ENCODE data around the gene IL17C. TPM values are rescaled to one million over a fixed set of nuclear protein-coding genes. Genes with fewer than 3 reads are reported as not detected.

Gene IL17C
- total RNA-seq, 1 donor from 2014 or later = not detected

DNA sequence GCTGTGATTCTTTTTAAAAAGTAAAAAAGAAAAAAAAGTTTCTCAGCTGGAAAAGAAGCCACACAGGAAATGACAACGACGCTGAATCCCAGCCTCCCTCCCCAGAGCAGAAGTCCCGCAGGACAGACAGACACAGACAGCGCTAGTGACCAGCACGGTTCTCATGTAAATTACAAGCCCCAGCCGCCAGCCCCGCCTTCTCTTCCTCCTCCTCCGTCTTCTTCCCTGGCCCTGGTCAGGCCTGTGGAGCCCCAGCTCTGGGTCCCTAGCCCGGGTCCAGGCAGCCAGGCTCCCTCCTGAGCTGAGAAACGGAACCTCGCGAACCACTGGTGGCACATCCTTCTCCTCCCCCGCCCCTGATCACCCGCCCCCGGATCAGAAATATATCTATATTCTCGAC lies 7.0 kb upstream of the IL17C start:
- no peak overlapping the region for H3K27ac ChIP-seq
- ATAC-seq (no peak), DNase-seq (no peak)
- TF ChIP-seq, protein P1, sequence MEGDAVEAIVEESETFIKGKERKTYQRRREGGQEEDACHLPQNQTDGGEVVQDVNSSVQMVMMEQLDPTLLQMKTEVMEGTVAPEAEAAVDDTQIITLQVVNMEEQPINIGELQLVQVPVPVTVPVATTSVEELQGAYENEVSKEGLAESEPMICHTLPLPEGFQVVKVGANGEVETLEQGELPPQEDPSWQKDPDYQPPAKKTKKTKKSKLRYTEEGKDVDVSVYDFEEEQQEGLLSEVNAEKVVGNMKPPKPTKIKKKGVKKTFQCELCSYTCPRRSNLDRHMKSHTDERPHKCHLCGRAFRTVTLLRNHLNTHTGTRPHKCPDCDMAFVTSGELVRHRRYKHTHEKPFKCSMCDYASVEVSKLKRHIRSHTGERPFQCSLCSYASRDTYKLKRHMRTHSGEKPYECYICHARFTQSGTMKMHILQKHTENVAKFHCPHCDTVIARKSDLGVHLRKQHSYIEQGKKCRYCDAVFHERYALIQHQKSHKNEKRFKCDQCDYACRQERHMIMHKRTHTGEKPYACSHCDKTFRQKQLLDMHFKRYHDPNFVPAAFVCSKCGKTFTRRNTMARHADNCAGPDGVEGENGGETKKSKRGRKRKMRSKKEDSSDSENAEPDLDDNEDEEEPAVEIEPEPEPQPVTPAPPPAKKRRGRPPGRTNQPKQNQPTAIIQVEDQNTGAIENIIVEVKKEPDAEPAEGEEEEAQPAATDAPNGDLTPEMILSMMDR (IDR thresholded peaks at IDR 0.05) = no peak
- H3K27me3 ChIP-seq = no peaks in the 10 kb centered on the region
- intact Hi-C loops (cut with DNase I) = no loop called here
- no peaks in the 10 kb centered on the region for H3K9me3 ChIP-seq
- H3K4me3 ChIP-seq = no peak overlapping the region
- peaks cover 57% of the 10 kb centered on the region for H3K36me3 ChIP-seq
- peaks cover 15% of the 10 kb centered on the region for H3K4me1 ChIP-seq

DNA sequence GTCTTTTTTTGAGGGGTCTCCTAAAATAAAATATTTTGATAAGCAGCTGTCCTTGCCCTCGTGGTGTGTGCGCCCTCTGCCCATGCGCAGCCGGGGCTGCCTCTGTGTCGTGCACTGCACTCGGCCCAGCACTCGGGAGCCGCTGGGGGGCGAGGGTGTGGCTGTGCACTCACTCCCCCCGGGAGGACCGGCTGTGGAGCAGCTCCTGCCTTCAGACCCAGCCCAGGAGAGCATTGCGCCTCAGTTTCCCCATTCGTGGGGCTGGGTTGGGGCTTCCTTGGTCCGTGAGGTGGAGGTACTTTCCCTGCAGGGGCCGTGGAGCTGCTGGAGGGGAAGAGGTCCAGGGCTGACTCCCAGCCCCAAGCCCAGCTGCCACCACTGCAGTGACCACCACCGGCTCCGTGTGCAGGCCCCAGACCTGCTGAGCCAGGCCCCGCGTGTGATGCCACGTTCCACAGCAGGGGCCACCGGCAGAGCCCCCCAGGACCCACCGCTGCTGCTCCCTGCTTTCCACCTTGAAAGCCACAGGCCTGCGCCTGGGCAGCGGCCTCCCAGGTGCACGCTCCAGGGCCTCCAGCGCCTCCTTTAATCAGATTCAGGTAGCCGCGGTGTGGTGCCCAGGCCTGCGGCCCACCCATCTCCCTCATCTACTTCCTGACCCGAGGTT lies 6.3 kb upstream of the IL17C start:
- Histone ChIP-seq H3K4me1 (peaks cover 15% of the 10 kb centered on the region), H3K4me3 (no peak overlapping the region), H3K36me3 (peaks cover 50% of the 10 kb centered on the region), H3K9me3 (no peaks in the 10 kb centered on the region), H3K27ac (no peak overlapping the region), H3K27me3 (no peaks in the 10 kb centered on the region)
- DNase-seq (no peak), ATAC-seq (no peak)
- TF ChIP-seq, protein P1 (IDR thresholded peaks at IDR 0.05) = no peak
- intact Hi-C loops (cut with DNase I) = no loop called here

DNA sequence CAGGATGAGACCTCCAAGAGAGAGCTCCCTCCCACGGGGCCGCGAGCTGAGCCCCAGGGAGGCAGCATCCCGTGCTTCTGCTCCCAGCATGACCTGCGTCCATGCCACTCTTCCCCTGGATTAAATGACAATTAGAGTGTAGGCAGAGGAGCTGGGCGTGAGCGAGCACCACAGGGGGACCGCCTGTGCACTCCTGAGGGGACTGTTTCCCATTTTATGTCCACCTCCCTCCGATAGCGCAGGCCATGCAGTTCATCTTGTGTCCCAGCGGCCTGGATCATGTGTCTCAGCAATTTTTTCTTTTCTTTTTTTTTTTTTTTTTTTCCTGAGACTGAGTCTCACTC lies 5.8 kb upstream of the IL17C start:
- H3K36me3 ChIP-seq = peaks cover 45% of the 10 kb centered on the region
- no peak overlapping the region for H3K4me3 ChIP-seq
- DNase-seq (no peak), ATAC-seq (no peak)
- H3K9me3 ChIP-seq = no peaks in the 10 kb centered on the region
- TF ChIP-seq, protein P1 (IDR thresholded peaks at IDR 0.05) = no peak
- H3K4me1 ChIP-seq = peaks cover 15% of the 10 kb centered on the region
- H3K27ac ChIP-seq = no peak overlapping the region
- H3K27me3 ChIP-seq = no peaks in the 10 kb centered on the region
- intact Hi-C loops (cut with DNase I) = no loop called here

DNA sequence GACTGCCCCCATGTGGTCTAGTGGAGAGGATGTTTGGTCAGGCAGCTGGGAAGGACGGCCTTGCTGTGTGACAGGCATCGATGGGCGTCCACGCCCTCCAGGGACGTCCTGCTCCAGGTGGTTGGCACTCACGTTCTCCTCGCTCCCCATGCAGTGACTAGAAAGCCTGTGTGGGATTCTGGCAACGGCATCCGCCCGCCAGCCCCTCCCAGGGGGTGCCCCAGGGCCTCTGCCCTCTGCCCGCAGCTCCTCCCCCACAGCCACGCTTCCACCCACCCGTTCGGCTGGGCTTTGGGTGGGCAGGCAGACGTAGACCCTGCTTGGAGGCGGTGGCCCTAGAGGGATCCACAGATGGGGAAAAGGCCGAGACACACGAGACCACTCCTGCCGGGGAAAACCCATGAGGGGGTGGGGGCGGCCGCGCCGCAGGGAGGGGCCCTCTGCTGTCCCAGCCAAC lies 4.7 kb upstream of the IL17C start:
- peaks cover 11% of the 10 kb centered on the region for H3K27me3 ChIP-seq
- peaks cover 15% of the 10 kb centered on the region for H3K4me1 ChIP-seq
- peak; percentile 80 for DNase-seq
- no peaks in the 10 kb centered on the region for H3K9me3 ChIP-seq
- no peak overlapping the region for H3K27ac ChIP-seq
- ATAC-seq = peak; percentile 53
- TF ChIP-seq, protein P1 (IDR thresholded peaks at IDR 0.05) = peak; percentile 35
- H3K36me3 ChIP-seq = peaks cover 34% of the 10 kb centered on the region
- peak overlapping the region; percentile 55 for H3K4me3 ChIP-seq
- intact Hi-C loops (cut with DNase I) = no loop called here

DNA sequence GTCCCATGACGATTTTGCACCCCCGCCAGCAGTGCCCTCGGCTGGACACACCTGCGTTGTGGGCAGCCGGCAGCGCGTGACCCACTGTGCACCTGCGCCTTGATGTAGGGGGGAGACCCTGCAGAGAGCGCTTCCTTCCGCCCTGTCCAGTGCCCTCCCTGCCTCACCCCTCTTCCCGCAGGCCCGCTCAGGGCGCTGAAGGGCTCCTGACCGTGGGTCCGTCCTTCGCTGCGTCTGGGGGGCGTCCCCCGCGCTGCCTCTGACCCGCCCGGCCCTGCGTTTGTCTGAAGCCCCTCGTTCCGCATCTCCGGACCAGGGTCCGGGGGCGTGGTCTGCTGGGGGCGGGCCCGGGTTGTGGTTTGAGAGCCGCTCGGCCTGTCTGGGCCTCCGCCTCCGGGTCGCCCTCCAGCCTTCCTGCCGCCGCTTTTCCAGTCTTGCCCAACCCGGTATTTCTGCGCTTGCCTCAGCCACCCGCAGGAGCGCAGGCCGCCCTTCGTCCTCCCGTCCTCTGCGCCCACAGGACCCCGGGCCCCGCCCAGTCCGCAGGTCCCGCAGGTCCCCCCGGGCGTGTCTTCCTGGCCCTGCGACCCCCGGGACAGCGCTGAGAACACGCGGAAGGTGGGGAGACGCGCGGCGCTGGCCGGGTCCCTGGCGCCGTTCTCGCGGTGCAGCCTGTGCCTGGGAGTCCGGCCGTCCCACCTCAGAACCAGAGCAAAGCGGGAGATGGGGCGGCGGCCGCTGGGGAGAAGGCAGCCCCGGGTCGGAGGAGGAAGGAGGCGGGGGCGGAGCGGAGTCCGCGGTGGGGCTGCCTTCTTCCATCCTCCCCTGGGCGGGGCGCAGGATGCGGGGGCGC lies 4.0 kb upstream of the IL17C start:
- Histone ChIP-seq H3K4me3 (peak overlapping the region; percentile 55), H3K27ac (peak overlapping the region; percentile 70), H3K36me3 (peaks cover 31% of the 10 kb centered on the region), H3K27me3 (peaks cover 17% of the 10 kb centered on the region), H3K4me1 (peaks cover 15% of the 10 kb centered on the region), H3K9me3 (no peaks in the 10 kb centered on the region)
- DNase-seq (peak; percentile 89), ATAC-seq (peak; percentile 74)
- TF ChIP-seq, protein P1 (IDR thresholded peaks at IDR 0.05) = no peak
- intact Hi-C loops (cut with DNase I) = no loop called here

Measured in upper lobe of right lung (tissue), 1 donor.